ENCODE data around the gene ANP32A. TPM values are rescaled to one million over a fixed set of nuclear protein-coding genes. Genes with fewer than 3 reads are reported as not detected.
A peak's percentile ranks its signal among the peaks of the same experiment; 100 is the strongest.

Gene ANP32A
- total RNA-seq, 1 donor from 2014 or later = 333 TPM

DNA sequence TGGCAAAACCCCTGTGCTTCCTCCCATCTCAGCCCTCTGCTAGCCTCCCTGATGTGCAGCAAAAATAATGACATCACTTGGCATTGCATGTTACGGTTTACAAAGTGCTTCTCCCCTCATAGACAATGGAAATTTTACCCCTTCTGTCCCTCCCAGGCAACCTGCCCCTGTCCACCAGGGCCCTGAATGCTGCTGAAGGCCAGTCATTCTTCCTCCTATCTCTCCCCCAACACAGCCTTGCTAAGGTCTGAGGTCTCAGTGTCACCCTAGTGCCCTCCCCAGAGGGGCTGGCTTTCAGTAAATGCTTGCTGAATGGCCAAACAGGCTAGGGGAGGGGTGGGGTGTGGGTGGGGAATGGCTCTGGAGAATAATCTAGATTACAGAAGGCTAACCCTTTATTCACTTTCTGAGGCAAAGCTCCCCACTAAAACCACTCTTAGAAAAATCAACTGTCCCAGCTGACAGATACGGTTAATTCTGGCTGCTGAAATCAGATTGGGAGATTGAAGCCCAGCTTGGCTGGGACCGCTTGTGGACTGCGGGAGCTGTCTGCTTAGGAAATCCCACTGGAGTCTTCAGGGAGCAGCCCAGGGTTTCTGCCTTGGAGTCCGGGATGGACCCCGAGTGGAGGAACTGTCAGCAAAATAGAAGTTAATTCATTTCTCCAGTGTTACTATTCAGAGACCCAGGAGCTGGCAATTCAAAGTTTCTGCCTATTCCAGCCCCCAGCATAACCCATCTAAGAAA, 22.9 kb downstream of the ANP32A start:
- no peak overlapping the region for H3K4me2 ChIP-seq
- H3K4me1 ChIP-seq = peaks cover 48% of the 10 kb centered on the region

DNA sequence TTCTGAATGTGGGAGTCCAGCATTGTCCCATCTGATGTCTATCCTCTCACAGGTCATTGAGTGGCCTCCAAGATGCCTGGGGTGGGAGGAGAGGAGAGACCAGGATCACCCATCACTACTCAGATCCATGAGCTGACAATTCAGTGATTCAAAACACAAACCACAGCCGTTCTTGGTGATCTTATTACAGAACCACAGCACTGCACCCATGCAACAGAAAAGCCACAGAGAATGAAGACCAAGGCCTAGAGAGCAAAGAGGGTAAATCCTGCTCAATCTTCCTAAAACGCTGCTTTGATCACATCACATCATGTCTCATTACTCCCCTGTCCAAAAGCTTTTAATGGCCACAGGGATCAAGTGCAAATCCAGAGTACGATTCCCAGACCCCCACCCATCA, 23.5 kb downstream of the ANP32A start:
- DNase-seq (ENCODE audit: low spot score) = no peak
- peaks cover 15% of the 10 kb centered on the region for H3F3A ChIP-seq (ENCODE audit: low read depth)
- H3K27ac ChIP-seq = no peak overlapping the region
- no peaks in the 10 kb centered on the region for H3K27me3 ChIP-seq
- TF ChIP-seq, protein P1, sequence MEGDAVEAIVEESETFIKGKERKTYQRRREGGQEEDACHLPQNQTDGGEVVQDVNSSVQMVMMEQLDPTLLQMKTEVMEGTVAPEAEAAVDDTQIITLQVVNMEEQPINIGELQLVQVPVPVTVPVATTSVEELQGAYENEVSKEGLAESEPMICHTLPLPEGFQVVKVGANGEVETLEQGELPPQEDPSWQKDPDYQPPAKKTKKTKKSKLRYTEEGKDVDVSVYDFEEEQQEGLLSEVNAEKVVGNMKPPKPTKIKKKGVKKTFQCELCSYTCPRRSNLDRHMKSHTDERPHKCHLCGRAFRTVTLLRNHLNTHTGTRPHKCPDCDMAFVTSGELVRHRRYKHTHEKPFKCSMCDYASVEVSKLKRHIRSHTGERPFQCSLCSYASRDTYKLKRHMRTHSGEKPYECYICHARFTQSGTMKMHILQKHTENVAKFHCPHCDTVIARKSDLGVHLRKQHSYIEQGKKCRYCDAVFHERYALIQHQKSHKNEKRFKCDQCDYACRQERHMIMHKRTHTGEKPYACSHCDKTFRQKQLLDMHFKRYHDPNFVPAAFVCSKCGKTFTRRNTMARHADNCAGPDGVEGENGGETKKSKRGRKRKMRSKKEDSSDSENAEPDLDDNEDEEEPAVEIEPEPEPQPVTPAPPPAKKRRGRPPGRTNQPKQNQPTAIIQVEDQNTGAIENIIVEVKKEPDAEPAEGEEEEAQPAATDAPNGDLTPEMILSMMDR (IDR thresholded peaks at IDR 0.05) = no peak
- TF ChIP-seq EZH2phosphoT487 (IDR thresholded peaks at IDR 0.05) (no peak), EZH2 (IDR thresholded peaks at IDR 0.05) (no peak)
- Mint-ChIP-seq H3K9me3 (no peaks in the 10 kb centered on the region), H3K4me1 (peaks cover 76% of the 10 kb centered on the region), H3K27me3 (ENCODE audit: insufficient read depth, low read depth) (no peaks in the 10 kb centered on the region), H3K36me3 (peaks cover 22% of the 10 kb centered on the region), H3K27ac (peak overlapping the region; percentile 50), H3K4me3 (peak overlapping the region; percentile 60)
- H3K4me2 ChIP-seq = no peak overlapping the region
- H3K79me2 ChIP-seq (ENCODE audit: low read depth) = peaks cover 99% of the 10 kb centered on the region
- no peaks in the 10 kb centered on the region for H3K9me3 ChIP-seq (ENCODE audit: low read depth)
- H3K36me3 ChIP-seq = no peaks in the 10 kb centered on the region
- no peak overlapping the region for H2AFZ ChIP-seq (replicated peaks)
- no peak overlapping the region for H3K9ac ChIP-seq
- H3K4me3 ChIP-seq = no peak overlapping the region
- peaks cover 100% of the 10 kb centered on the region for H4K20me1 ChIP-seq (ENCODE audit: low read depth)
- H3K4me1 ChIP-seq = peaks cover 48% of the 10 kb centered on the region

More for the DNA sequence above, 22.9 kb downstream of the ANP32A start:
- Histone ChIP-seq H3K36me3 (no peaks in the 10 kb centered on the region), H3K4me3 (no peak overlapping the region), H3K27ac (no peak overlapping the region), H3F3A (ENCODE audit: low read depth) (peaks cover 15% of the 10 kb centered on the region), H3K27me3 (no peaks in the 10 kb centered on the region), H3K79me2 (ENCODE audit: low read depth) (peaks cover 99% of the 10 kb centered on the region), H4K20me1 (ENCODE audit: low read depth) (peaks cover 100% of the 10 kb centered on the region), H3K9me3 (ENCODE audit: low read depth) (no peaks in the 10 kb centered on the region), H3K9ac (no peak overlapping the region), H2AFZ (replicated peaks) (no peak overlapping the region)
- Mint-ChIP-seq H3K4me3 (peak overlapping the region; percentile 60), H3K27ac (peak overlapping the region; percentile 50), H3K36me3 (peaks cover 19% of the 10 kb centered on the region), H3K9me3 (no peaks in the 10 kb centered on the region), H3K27me3 (ENCODE audit: insufficient read depth, low read depth) (no peaks in the 10 kb centered on the region), H3K4me1 (peaks cover 72% of the 10 kb centered on the region)
- DNase-seq (ENCODE audit: low spot score) = no peak
- TF ChIP-seq, protein P1 (IDR thresholded peaks at IDR 0.05) = no peak
- TF ChIP-seq EZH2phosphoT487 (IDR thresholded peaks at IDR 0.05) (no peak), EZH2 (IDR thresholded peaks at IDR 0.05) (no peak)

DNA sequence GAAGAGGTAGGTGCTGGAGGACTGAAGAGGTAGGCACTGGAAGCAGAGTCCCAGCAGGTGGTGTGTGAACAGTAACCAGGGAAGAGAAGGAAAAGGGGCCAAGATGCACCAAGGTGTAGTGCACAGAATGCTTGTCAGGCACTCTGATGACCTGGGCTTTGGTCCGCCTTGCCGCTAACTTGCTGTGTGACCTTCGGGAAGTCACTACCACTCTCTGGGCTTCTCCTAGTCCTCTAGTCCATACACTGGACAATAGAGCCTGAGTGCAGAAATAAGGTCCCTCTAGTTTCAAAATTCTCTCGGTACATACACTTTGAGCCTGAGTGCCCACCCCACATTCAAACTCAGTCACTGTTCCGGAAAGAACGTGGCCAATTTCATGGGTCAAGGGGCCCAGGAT, 24.1 kb downstream of the ANP32A start:
- peaks cover 81% of the 10 kb centered on the region for H3K4me1 Mint-ChIP-seq
- H3K9ac ChIP-seq = no peak overlapping the region
- H4K20me1 ChIP-seq (ENCODE audit: low read depth) = peaks cover 100% of the 10 kb centered on the region
- H3K27me3 Mint-ChIP-seq (ENCODE audit: insufficient read depth, low read depth) = no peaks in the 10 kb centered on the region
- H3K27ac Mint-ChIP-seq = no peak overlapping the region
- DNase-seq (ENCODE audit: low spot score) = no peak
- H3K36me3 Mint-ChIP-seq = peaks cover 21% of the 10 kb centered on the region
- no peaks in the 10 kb centered on the region for H3K9me3 Mint-ChIP-seq
- H3K9me3 ChIP-seq (ENCODE audit: low read depth) = no peaks in the 10 kb centered on the region
- H3K79me2 ChIP-seq (ENCODE audit: low read depth) = peaks cover 99% of the 10 kb centered on the region
- H3K27me3 ChIP-seq = no peaks in the 10 kb centered on the region
- peaks cover 15% of the 10 kb centered on the region for H3F3A ChIP-seq (ENCODE audit: low read depth)
- H3K27ac ChIP-seq = no peak overlapping the region
- peak overlapping the region; percentile 31 for H3K4me3 Mint-ChIP-seq
- H3K4me1 ChIP-seq = peaks cover 48% of the 10 kb centered on the region
- no peak overlapping the region for H3K4me2 ChIP-seq
- no peak overlapping the region for H3K4me3 ChIP-seq
- H3K36me3 ChIP-seq = no peaks in the 10 kb centered on the region
- TF ChIP-seq EZH2 (IDR thresholded peaks at IDR 0.05) (no peak), EZH2phosphoT487 (IDR thresholded peaks at IDR 0.05) (no peak)
- TF ChIP-seq, protein P1 (IDR thresholded peaks at IDR 0.05) = no peak
- H2AFZ ChIP-seq (replicated peaks) = no peak overlapping the region

Data from neural progenitor cell (in vitro differentiated cells).